Neuronal stem cell (in vitro differentiated cells): ENCODE data around the gene SIRPD.
A peak's percentile ranks its signal among the peaks of the same experiment; 100 is the strongest.

Experiments used
- DNase-seq: peaks from one replicate; pipeline ENCODE4 v3.0.0-alpha.2; 2013; ENCODE audit warnings: low spot score
- H2AFZ ChIP-seq: one replicate; pipeline ENCODE4 v1.6.1; 2013; ENCODE audit warnings: mild to moderate bottlenecking, low read length, inconsistent platforms
- H2AK5ac ChIP-seq: 2 replicates; pipeline ENCODE4 v1.6.1; 2013; ENCODE audit warnings: low read depth, mild to moderate bottlenecking, inconsistent platforms, low read length, moderate library complexity, mixed read lengths
- H2BK120ac ChIP-seq: 2 replicates; pipeline ENCODE4 v1.6.1; 2013; ENCODE audit warnings: low read depth, mild to moderate bottlenecking, inconsistent platforms, low read length, moderate library complexity, mixed read lengths
- H2BK12ac ChIP-seq: one replicate; pipeline ENCODE4 v1.6.1; 2013; ENCODE audit warnings: low read length, inconsistent platforms
- H2BK15ac ChIP-seq: 2 replicates; pipeline ENCODE4 v1.6.1; 2013; ENCODE audit warnings: mild to moderate bottlenecking, low read length, inconsistent platforms, mixed read lengths
- H2BK5ac ChIP-seq: one replicate; pipeline ENCODE4 v1.6.1; 2013; ENCODE audit warnings: inconsistent platforms, mild to moderate bottlenecking, low read length, moderate library complexity
- H3K14ac ChIP-seq: one replicate; pipeline ENCODE4 v1.6.1; 2013; ENCODE audit warnings: low read length, inconsistent platforms
- H3K18ac ChIP-seq: 2 replicates; pipeline ENCODE4 v1.6.1; 2013; ENCODE audit warnings: low read length, inconsistent platforms
- H3K23ac ChIP-seq: 2 replicates; pipeline ENCODE4 v1.6.1; 2013; ENCODE audit warnings: low read depth, mild to moderate bottlenecking, mixed read lengths, low read length, inconsistent platforms; ENCODE audit not compliant: poor library complexity
- H3K27ac ChIP-seq: replicated peaks from 3 replicates; pipeline ENCODE4 v1.5.1; 2013; ENCODE audit warnings: low read length, inconsistent platforms
- H3K27me3 ChIP-seq, 3 experiments: 2 replicates each; pipeline ENCODE4 v1.6.1; 2013; ENCODE audit warnings: low read length in 3 of 3, mild to moderate bottlenecking in 2 of 3, inconsistent platforms in 1 of 3, low read depth in 1 of 3, mixed read lengths in 1 of 3, moderate library complexity in 1 of 3; ENCODE audit not compliant: control insufficient read depth in 3 of 3, insufficient read depth in 3 of 3
- H3K36me3 ChIP-seq, 2 donors: replicated peaks in 1 of 2; 2 replicates each; pipeline ENCODE4 v1.6.1; 2013; ENCODE audit warnings: low read length in 2 of 2; ENCODE audit not compliant: control insufficient read depth in 2 of 2, insufficient read depth in 2 of 2
- H3K4ac ChIP-seq: 2 replicates; pipeline ENCODE4 v1.6.1; 2013; ENCODE audit warnings: inconsistent platforms, mild to moderate bottlenecking, low read length, moderate library complexity
- H3K4me1 ChIP-seq, 2 donors: 1 replicate in 1 of 2; 2 replicates in 1 of 2; pipeline ENCODE4 v1.6.1; 2013; ENCODE audit warnings: low read length in 2 of 2, low read depth in 1 of 2; ENCODE audit not compliant: control insufficient read depth in 2 of 2, insufficient read depth in 1 of 2
- H3K4me2 ChIP-seq: one replicate; pipeline ENCODE4 v1.6.1; 2013; ENCODE audit warnings: mild to moderate bottlenecking, low read length, inconsistent platforms; ENCODE audit not compliant: insufficient read depth, poor library complexity, severe bottlenecking
- H3K4me3 ChIP-seq, 2 donors: 2 replicates each; pipeline ENCODE4 v1.5.1; 2013; ENCODE audit warnings: low read length in 2 of 2, mild to moderate bottlenecking in 2 of 2, inconsistent platforms in 1 of 2, moderate library complexity in 1 of 2
- H3K79me1 ChIP-seq: one replicate; pipeline ENCODE4 v1.6.1; 2013; ENCODE audit warnings: low read depth, mild to moderate bottlenecking, inconsistent platforms, low read length, moderate library complexity
- H3K9ac ChIP-seq: one replicate; pipeline ENCODE4 v1.6.1; 2013; ENCODE audit warnings: mild to moderate bottlenecking, low read depth, low read length, inconsistent platforms; ENCODE audit not compliant: poor library complexity
- H3K9me3 ChIP-seq, 2 donors: replicated peaks in 1 of 2; 2 replicates each; pipeline versions ENCODE3 to v1.6.1; 2013; ENCODE audit warnings: low read length in 2 of 2, mild to moderate bottlenecking in 2 of 2, inconsistent platforms in 1 of 2, low read depth in 1 of 2, mixed read lengths in 1 of 2, moderate library complexity in 1 of 2; ENCODE audit not compliant: control insufficient read depth in 2 of 2, insufficient read depth in 1 of 2
- H4K8ac ChIP-seq: one replicate; pipeline ENCODE4 v1.6.1; 2013; ENCODE audit warnings: low read depth, mild to moderate bottlenecking, inconsistent platforms, low read length, moderate library complexity
- H4K91ac ChIP-seq: one replicate; pipeline ENCODE4 v1.6.1; 2013; ENCODE audit warnings: low read length, low read depth, mild to moderate bottlenecking, inconsistent platforms; ENCODE audit not compliant: poor library complexity
- WGBS, 2 donors: extraction: QIAGEN DNeasy Blood & Tissue Kit; methylation state at CpG; one replicate each; pipeline ENCODE4 v1.1.7; 2013; ENCODE audit warnings: missing lambda C conversion rate in 2 of 2, mixed read lengths in 1 of 2; ENCODE audit not compliant: insufficient read length in 2 of 2, insufficient replicate concordance in 1 of 2; ENCODE audit errors: extremely low coverage in 2 of 2; 5-methylcytosine and 5-hydroxymethylcytosine counted together

The SIRPD gene

GRCh38 chr20:1539816-1540419, 17.6 kb downstream of the SIRPD start:
- Histone ChIP-seq H2BK15ac (no peak overlapping the region), H3K9ac (no peak overlapping the region), H3K14ac (no peak overlapping the region), H3K23ac (no peak overlapping the region), H3K27me3 (peaks cover 0 to 4% (median 0%) of the 10 kb centered on the region in 3 experiments), H3K4me3 (no peak overlapping the region), H2AK5ac (no peak overlapping the region), H3K18ac (no peak overlapping the region), H3K79me1 (no peaks in the 10 kb centered on the region), H3K4me1 (no peaks in the 10 kb centered on the region), H3K27ac (no peak overlapping the region), H3K4me2 (no peak overlapping the region), H4K8ac (no peak overlapping the region), H2BK5ac (no peak overlapping the region), H3K4ac (no peak overlapping the region), H3K9me3 (no peaks in the 10 kb centered on the region), H2AFZ (no peak overlapping the region), H4K91ac (no peak overlapping the region), H2BK120ac (no peak overlapping the region), H2BK12ac (no peak overlapping the region), H3K36me3 (no peaks in the 10 kb centered on the region)
- DNase-seq, result no peak
- WGBS, 2 donors, result no CpG with 5 or more reads among the region's 1 CpG

GRCh38 chr20:1538655-1539054, 18.9 kb downstream of the SIRPD start:
- H2BK120ac ChIP-seq, result no peak overlapping the region
- H4K91ac ChIP-seq, result no peak overlapping the region
- no peaks in the 10 kb centered on the region for H3K9me3 ChIP-seq
- no peak overlapping the region for H3K14ac ChIP-seq
- no peak overlapping the region for H2BK12ac ChIP-seq
- H3K27me3 ChIP-seq, result peaks cover 0 to 4% (median 0%) of the 10 kb centered on the region in 3 experiments
- no peaks in the 10 kb centered on the region for H3K4me1 ChIP-seq
- no peak overlapping the region for H3K9ac ChIP-seq
- no peak overlapping the region for H2BK5ac ChIP-seq
- H2AK5ac ChIP-seq, result no peak overlapping the region
- no peak overlapping the region for H3K4me3 ChIP-seq
- H3K36me3 ChIP-seq, result no peaks in the 10 kb centered on the region
- H3K4ac ChIP-seq, result no peak overlapping the region
- H3K18ac ChIP-seq, result no peak overlapping the region
- no peak overlapping the region for H3K27ac ChIP-seq
- no peak overlapping the region for H4K8ac ChIP-seq
- H3K79me1 ChIP-seq, result no peaks in the 10 kb centered on the region
- H2BK15ac ChIP-seq, result no peak overlapping the region
- no peak for DNase-seq
- no peak overlapping the region for H3K23ac ChIP-seq
- H3K4me2 ChIP-seq, result no peak overlapping the region
- H2AFZ ChIP-seq, result no peak overlapping the region

GRCh38 chr20:1537731-1538058, 19.8 kb downstream of the SIRPD start:
- Histone ChIP-seq H2AFZ (no peak overlapping the region), H2BK12ac (no peak overlapping the region), H3K4ac (no peak overlapping the region), H3K4me2 (no peak overlapping the region), H4K91ac (no peak overlapping the region), H4K8ac (no peak overlapping the region), H3K9ac (no peak overlapping the region), H3K4me1 (no peaks in the 10 kb centered on the region), H3K79me1 (no peaks in the 10 kb centered on the region), H3K4me3 (no peak overlapping the region), H2AK5ac (no peak overlapping the region), H3K9me3 (no peaks in the 10 kb centered on the region), H2BK120ac (no peak overlapping the region), H2BK5ac (no peak overlapping the region), H3K27me3 (peaks cover 0 to 7% (median 0%) of the 10 kb centered on the region in 3 experiments), H3K18ac (no peak overlapping the region), H3K27ac (no peak overlapping the region), H2BK15ac (no peak overlapping the region), H3K36me3 (no peaks in the 10 kb centered on the region), H3K23ac (no peak overlapping the region), H3K14ac (no peak overlapping the region)
- no peak for DNase-seq
- WGBS, 2 donors, result no CpG with 5 or more reads among the region's 4 CpGs

- H2AK5ac ChIP-seq, result no peak overlapping the region
- H3K27ac ChIP-seq, result no peak overlapping the region
- no peak overlapping the region for H3K4me3 ChIP-seq
- peaks cover 0 to 7% (median 0%) of the 10 kb centered on the region in 3 experiments for H3K27me3 ChIP-seq
- no peak overlapping the region for H2BK5ac ChIP-seq
- H4K8ac ChIP-seq, result no peak overlapping the region
- no peak overlapping the region for H3K23ac ChIP-seq
- no peak overlapping the region for H2AFZ ChIP-seq
- no peaks in the 10 kb centered on the region for H3K79me1 ChIP-seq
- peak overlapping the region; percentile 30 for H3K18ac ChIP-seq
- H3K9ac ChIP-seq, result no peak overlapping the region
- no CpG with 5 or more reads among the region's 11 CpGs for WGBS, 2 donors
- no peaks in the 10 kb centered on the region for H3K9me3 ChIP-seq
- no peaks in the 10 kb centered on the region for H3K4me1 ChIP-seq
- no peak overlapping the region for H3K4me2 ChIP-seq
- DNase-seq, result no peak
- peak overlapping the region; percentile 41 for H2BK15ac ChIP-seq
- no peak overlapping the region for H3K4ac ChIP-seq
- no peaks in the 10 kb centered on the region for H3K36me3 ChIP-seq
- no peak overlapping the region for H2BK120ac ChIP-seq
- no peak overlapping the region for H2BK12ac ChIP-seq
- H4K91ac ChIP-seq, result no peak overlapping the region
- no peak overlapping the region for H3K14ac ChIP-seq
Measured at GRCh38 chr20:1536893-1537730, 20.4 kb downstream of the SIRPD start.
